Right lobe of liver (tissue), 6 donors: ENCODE data around the gene CDH4. TPM values are rescaled to one million over a fixed set of nuclear protein-coding genes. Genes with fewer than 3 reads are reported as not detected.
A peak's percentile ranks its signal among the peaks of the same experiment; 100 is the strongest.

Source experiments
- ATAC-seq, 4 donors: fragments of 200-7000 bp; cut with Tn5 transposase; one replicate each; pipeline ENCODE4 v1.9.1; 2020; ENCODE audit warnings: mild to moderate bottlenecking in 4 of 4, moderate library complexity in 4 of 4
- DNase-seq, 3 donors: peaks; one replicate each; pipeline ENCODE4 v3.0.0-alpha.2; 2020
- H3K27ac ChIP-seq, 3 donors: fragments of 200-600 bp; one replicate each; pipeline ENCODE4 v1.8.0; 2022
- H3K27me3 ChIP-seq, 2 donors: fragments of 200-600 bp; one replicate each; pipeline ENCODE4 v1.8.0; 2022
- H3K36me3 ChIP-seq, 4 donors: fragments of 200-600 bp; sonication (generic) in 1 of 4; one replicate each; pipeline versions ENCODE4 v1.5.1 to v1.8.0; 2017 to 2022; ENCODE audit warnings: control low read depth in 1 of 4
- H3K4me1 ChIP-seq, 4 donors: fragments of 200-600 bp; sonication (generic) in 1 of 4; one replicate each; pipeline versions ENCODE4 v1.5.1 to v1.8.0; 2017 to 2022; ENCODE audit warnings: control low read depth in 1 of 4
- H3K4me3 ChIP-seq, 3 donors: fragments of 200-600 bp; one replicate each; pipeline ENCODE4 v1.8.0; 2022
- H3K9me3 ChIP-seq, 4 donors: fragments of 200-600 bp; sonication (generic) in 1 of 4; one replicate each; pipeline versions ENCODE4 v1.5.1 to v1.8.0; 2017 to 2022; ENCODE audit warnings: control low read depth in 1 of 4
- CTCF ChIP-seq, 4 donors: fragments of 200-600 bp in 3 of 4; fragments of 450-650 bp in 1 of 4; IDR thresholded peaks; one replicate each; pipeline versions ENCODE4 v1.5.1 to v1.8.0; 2016 to 2022; ENCODE audit warnings: antibody characterized with exemption in 4 of 4, mild to moderate bottlenecking in 2 of 4
- POLR2A ChIP-seq: fragments of 450-650 bp; IDR thresholded peaks from one replicate; pipeline ENCODE4 v1.6.1; 2017; ENCODE audit warnings: antibody characterized with exemption, mild to moderate bottlenecking
- WGBS: methylation state at CpG from one replicate; pipeline ENCODE4 v1.1.6; 2018; ENCODE audit warnings: low coverage, low lambda C conversion rate; ENCODE audit not compliant: insufficient coverage; ENCODE audit errors: missing lambda C conversion rate; 5-methylcytosine and 5-hydroxymethylcytosine counted together
- intact Hi-C, 2 donors: fragments of 100-400 bp; cut with DNase I; formaldehyde crosslinking; loops; one replicate each; pipeline versions ENCODE4 v1.11.2 to v1.14.1; 2022
- total RNA-seq, 6 experiments: library from RNA; depleted of rRNA in 2 of 6; stranded (reverse); fragments of >200 nt in 2 of 6; fragmentation: NEBNext Ultra II Directional in 3 of 6; extraction: Animal tissue kit (Norgen Biotek cat#: 25700) in 3 of 6; gene quantifications; one replicate each; pipeline versions ENCODE4 v1.1.0 to v1.2.4, GENCODE V29; 2016 to 2023
- donor health status: DM: no; HTN: yes; CAD: no.
- donor health status: DM: no; HTN: no; CAD: no.
- donor health status: DM: no; HTN: no; CAD: no.
- donor health status: DM: no; HTN: yes; CAD: no.
- donor health status: DM: no; HTN: yes; CAD: no.

The CDH4 gene
- total RNA-seq, 6 experiments from 2014 or later: 0.02 to 0.14 (median 0.09) TPM; not detected in 3

- no peaks in the 10 kb centered on the region for H3K36me3 ChIP-seq
- DNase-seq (peak in 1 of 3 donors; percentile 15), ATAC-seq (no peak)
- intact Hi-C loops: no loop called here
- H3K9me3 ChIP-seq: no peaks in the 10 kb centered on the region
- H3K27me3 ChIP-seq: no peaks in the 10 kb centered on the region
- H3K27ac ChIP-seq: no peak overlapping the region
- H3K4me3 ChIP-seq: no peak overlapping the region
- no peaks in the 10 kb centered on the region for H3K4me1 ChIP-seq
- TF ChIP-seq POLR2A (no peak), CTCF (IDR thresholded peaks at IDR 0.05) (no peak)
- 71% methylated on average over 6 of the region's 6 CpGs for WGBS
Observed at GRCh38 chr20:61728326-61728725, 476.3 kb downstream of the CDH4 start.

- no peaks in the 10 kb centered on the region for H3K36me3 ChIP-seq
- TF ChIP-seq POLR2A (no peak), CTCF (IDR thresholded peaks at IDR 0.05) (no peak)
- H3K9me3 ChIP-seq: no peaks in the 10 kb centered on the region
- H3K4me3 ChIP-seq: no peak overlapping the region
- WGBS: 53% methylated on average over 16 of the region's 28 CpGs
- intact Hi-C loops: no loop called here
- no peak overlapping the region for H3K27ac ChIP-seq
- H3K4me1 ChIP-seq: no peaks in the 10 kb centered on the region
- DNase-seq (peak in 1 of 3 donors; percentile 12), ATAC-seq (no peak)
- H3K27me3 ChIP-seq: no peaks in the 10 kb centered on the region
Observed at GRCh38 chr20:61728786-61729770, 477.0 kb downstream of the CDH4 start.

- ATAC-seq: no peak
- WGBS: 74% methylated on average over 7 of the region's 21 CpGs
Observed at GRCh38 chr20:61730631-61731362, 478.7 kb downstream of the CDH4 start.

More at GRCh38 chr20:61730631-61731362, 478.7 kb downstream of the CDH4 start:
- no peaks in the 10 kb centered on the region for H3K4me1 ChIP-seq
- no peaks in the 10 kb centered on the region for H3K27me3 ChIP-seq
- no peak for TF ChIP-seq CTCF (IDR thresholded peaks at IDR 0.05)
- no peak for TF ChIP-seq POLR2A
- no peak overlapping the region for H3K27ac ChIP-seq
- H3K4me3 ChIP-seq: no peak overlapping the region
- peak in 1 of 3 donors; percentile 28 for DNase-seq
- H3K36me3 ChIP-seq: no peaks in the 10 kb centered on the region
- H3K9me3 ChIP-seq: no peaks in the 10 kb centered on the region
- intact Hi-C loops: no loop called here
